PFSK-1 (cell line): Measurements from ENCODE around the gene XAB2.

Source experiments
- FOXP2 ChIP-seq: optimal IDR thresholded peaks from 2 replicates; pipeline ENCODE3; 2011; ENCODE audit warnings: borderline replicate concordance, control low read depth, inconsistent platforms; ENCODE audit not compliant: insufficient read depth; ENCODE audit errors: extremely low read length, extremely low read depth
- POLR2AphosphoS5 ChIP-seq: IDR thresholded peaks from 2 replicates; pipeline ENCODE4 v1.6.1; 2012; ENCODE audit warnings: low read depth, mild to moderate bottlenecking, control low read depth, low read length, moderate library complexity
- SIN3A ChIP-seq: IDR thresholded peaks from 2 replicates; pipeline ENCODE4 v1.6.1; 2012; ENCODE audit warnings: mild to moderate bottlenecking, low read length, moderate library complexity, borderline replicate concordance; ENCODE audit not compliant: insufficient read depth
- TAF1 ChIP-seq: IDR thresholded peaks from 2 replicates; pipeline ENCODE4 v1.6.1; 2012; ENCODE audit warnings: low read length, control low read depth, borderline replicate concordance; ENCODE audit not compliant: insufficient read depth
- TF ChIP-seq, protein P1 (sequence below), 2 experiments: IDR thresholded peaks; 2 replicates each; pipeline versions ENCODE4 v1.6.1 to v1.8.0; 2011 to 2012; ENCODE audit warnings: low read depth in 2 of 2, low read length in 2 of 2, control low read depth in 1 of 2, inconsistent platforms in 1 of 2, mild to moderate bottlenecking in 1 of 2, moderate library complexity in 1 of 2; ENCODE audit not compliant: insufficient read depth in 1 of 2

The XAB2 gene

DNA sequence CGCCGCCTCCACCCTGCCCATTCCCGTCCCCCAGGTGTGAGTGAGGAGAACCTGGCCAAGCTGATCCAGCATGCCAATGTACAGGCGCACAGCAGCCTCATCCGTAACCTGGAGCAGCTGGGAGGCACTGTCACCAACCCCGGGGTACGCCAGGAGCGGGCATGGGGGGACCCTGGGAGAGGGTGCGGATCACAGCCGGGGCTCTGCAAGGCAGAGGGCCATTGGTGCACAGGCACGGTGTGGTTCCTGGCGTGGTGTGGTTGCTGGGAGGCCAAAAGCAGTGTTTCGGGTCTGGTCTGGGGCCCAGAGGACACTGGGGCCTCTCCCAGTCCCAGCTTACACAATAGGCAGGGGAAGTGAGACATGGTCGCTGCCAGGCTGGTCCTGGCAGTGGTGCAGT, 15.8 kb upstream of the XAB2 start:
- TF ChIP-seq POLR2AphosphoS5: no peak
- no peak for TF ChIP-seq FOXP2

DNA sequence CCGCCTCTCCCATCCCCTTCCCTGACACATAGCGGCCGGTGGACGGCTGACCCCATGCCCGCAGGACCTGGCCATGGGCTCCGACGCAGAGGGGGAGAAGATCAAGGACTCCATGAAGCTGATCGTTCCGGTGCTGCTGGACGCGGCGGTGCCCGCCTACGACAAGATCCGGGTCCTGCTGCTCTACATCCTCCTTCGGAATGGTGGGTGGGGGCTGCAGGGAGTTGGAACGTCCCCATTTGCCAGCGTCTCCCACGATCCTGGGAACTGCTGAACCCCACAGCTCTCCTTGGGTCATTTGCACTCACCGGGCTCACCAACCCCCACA, 15.2 kb upstream of the XAB2 start:
- TF ChIP-seq POLR2AphosphoS5 (no peak), FOXP2 (no peak)

DNA sequence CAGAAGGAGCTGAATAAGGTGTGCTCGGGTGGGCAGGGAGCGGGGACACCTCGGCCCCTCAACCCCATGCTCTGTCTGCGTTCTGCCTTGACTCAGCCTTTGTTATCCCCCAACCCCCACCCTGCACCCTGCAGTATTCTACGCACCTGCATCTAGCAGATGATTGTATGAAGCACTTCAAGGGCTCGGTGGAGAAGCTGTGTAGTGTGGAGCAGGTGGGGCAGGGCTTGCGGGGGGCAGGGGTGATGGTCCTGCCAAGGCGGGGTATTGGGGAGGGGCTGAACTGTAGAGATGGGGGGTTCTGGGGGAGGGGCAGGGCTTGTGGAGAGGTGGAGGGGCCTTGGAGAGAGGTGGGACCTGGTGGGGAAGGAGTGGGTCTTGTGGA, 13.7 kb upstream of the XAB2 start:
- no peak for TF ChIP-seq SIN3A
- TF ChIP-seq, protein P1, sequence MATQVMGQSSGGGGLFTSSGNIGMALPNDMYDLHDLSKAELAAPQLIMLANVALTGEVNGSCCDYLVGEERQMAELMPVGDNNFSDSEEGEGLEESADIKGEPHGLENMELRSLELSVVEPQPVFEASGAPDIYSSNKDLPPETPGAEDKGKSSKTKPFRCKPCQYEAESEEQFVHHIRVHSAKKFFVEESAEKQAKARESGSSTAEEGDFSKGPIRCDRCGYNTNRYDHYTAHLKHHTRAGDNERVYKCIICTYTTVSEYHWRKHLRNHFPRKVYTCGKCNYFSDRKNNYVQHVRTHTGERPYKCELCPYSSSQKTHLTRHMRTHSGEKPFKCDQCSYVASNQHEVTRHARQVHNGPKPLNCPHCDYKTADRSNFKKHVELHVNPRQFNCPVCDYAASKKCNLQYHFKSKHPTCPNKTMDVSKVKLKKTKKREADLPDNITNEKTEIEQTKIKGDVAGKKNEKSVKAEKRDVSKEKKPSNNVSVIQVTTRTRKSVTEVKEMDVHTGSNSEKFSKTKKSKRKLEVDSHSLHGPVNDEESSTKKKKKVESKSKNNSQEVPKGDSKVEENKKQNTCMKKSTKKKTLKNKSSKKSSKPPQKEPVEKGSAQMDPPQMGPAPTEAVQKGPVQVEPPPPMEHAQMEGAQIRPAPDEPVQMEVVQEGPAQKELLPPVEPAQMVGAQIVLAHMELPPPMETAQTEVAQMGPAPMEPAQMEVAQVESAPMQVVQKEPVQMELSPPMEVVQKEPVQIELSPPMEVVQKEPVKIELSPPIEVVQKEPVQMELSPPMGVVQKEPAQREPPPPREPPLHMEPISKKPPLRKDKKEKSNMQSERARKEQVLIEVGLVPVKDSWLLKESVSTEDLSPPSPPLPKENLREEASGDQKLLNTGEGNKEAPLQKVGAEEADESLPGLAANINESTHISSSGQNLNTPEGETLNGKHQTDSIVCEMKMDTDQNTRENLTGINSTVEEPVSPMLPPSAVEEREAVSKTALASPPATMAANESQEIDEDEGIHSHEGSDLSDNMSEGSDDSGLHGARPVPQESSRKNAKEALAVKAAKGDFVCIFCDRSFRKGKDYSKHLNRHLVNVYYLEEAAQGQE (IDR thresholded peaks at IDR 0.05; ENCODE audit: insufficient read depth in 1 of 2, low read depth in 2 of 2, low read length in 2 of 2): no peak
- no peak for TF ChIP-seq FOXP2
- TF ChIP-seq TAF1: no peak
- TF ChIP-seq POLR2AphosphoS5: no peak

DNA sequence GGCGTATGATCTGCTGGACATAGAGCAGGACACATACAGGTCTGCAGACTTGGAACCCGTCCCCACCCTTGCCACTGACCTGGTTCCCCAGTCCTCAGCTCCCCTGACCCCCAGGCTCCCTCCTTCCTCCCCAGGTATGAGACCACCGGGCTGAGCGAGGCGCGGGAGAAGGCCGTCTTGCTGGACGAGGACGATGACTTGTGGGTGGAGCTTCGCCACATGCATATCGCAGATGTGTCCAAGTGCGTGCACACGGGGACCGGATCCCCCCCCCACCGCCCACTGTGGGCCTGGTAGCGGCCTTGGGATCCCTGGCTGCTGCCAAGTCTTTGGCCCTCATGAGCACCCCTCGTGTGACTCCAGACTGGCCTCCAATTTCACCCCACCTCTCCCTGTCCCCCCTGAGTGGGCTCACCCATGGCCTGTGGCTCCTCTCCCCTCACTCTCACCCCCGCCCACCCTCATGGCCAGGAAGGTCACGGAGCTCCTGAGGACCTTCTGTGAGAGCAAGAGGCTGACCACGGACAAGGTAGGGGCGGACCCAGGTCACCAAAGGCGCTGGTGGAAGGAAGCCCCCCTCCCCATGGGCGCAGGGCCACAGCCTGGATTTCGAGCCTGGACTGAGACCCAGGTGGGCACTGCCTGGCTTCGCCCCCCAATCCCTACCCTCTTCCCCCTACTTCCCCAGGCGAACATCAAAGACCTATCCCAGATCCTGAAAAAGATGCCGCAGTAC, 13.1 kb upstream of the XAB2 start:
- TF ChIP-seq TAF1 (no peak), FOXP2 (no peak), SIN3A (no peak), POLR2AphosphoS5 (no peak)
- TF ChIP-seq, protein P1 (IDR thresholded peaks at IDR 0.05; ENCODE audit: insufficient read depth in 1 of 2, low read depth in 2 of 2, low read length in 2 of 2): no peak

DNA sequence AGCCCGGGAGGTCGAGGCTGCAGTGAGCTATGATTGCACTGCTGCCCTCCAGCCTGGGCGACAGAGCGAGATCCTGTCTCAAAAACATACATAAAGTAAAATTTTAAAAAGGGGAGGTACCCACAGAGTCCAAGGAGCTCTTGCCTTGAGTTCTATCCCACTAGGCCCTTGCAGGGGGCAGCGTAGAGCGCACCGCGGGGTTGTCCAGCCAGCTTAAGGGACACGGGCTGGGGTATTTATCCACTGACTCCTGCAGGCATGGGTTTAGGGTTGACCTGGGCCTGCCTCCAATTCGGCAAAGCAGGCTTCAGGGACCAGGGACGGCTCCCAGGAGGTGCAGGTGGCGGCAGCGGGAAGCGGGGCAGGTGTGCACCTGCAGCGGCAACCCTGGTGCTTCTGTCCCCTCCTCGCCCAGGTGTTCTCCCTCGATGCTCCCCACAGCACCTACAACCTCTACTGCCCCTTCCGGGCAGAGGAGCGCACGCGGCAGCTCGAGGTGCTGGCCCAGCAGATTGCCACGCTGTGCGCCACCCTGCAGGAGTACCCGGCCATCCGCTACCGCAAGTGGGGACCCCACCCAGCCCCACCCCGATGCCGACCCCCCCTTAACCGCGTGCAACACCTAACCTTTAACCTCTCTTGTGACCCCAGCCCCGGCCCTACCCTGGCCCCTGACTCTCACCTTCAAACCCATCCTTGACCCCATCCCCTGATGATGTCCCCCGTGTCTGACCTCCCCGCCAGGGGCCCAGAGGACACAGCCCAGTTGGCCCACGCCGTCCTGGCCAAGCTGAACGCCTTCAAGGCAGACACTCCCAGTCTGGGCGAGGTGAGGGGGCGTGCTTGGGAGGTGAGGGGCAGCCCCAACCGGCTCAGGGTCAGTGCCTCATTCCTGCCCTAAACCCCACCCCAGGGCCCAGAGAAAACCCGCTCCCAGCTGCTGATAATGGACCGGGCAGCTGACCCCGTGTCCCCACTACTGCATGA, 12.2 kb upstream of the XAB2 start:
- TF ChIP-seq TAF1 (no peak), FOXP2 (no peak)

DNA sequence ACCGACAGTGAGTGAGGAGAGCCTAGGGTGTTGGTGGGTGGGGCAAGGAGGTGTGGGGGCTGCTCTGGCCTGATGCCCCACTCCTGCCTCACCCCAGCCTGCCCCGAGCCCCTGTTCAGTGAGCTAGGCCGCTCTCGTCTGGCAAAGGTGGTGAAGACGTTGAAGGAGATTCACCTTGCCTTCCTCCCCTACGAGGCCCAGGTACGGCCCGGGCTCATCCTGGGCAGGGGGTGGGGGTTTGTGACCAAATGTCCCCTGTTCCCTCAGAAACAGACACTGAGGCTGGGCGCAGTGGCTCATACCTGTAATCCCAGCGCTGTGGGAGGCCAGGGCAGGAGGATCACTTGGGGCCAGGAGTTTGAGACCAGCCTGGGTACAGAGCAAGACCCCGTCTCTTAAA, 11.5 kb upstream of the XAB2 start:
- TF ChIP-seq, protein P1 (IDR thresholded peaks at IDR 0.05; ENCODE audit: insufficient read depth in 1 of 2, low read depth in 2 of 2, low read length in 2 of 2): no peak
- TF ChIP-seq POLR2AphosphoS5 (no peak), FOXP2 (no peak), SIN3A (no peak), TAF1 (no peak)
